Upper lobe of right lung (tissue), 1 donor: Measurements from ENCODE around the gene ATIC. TPM values are rescaled to one million over a fixed set of nuclear protein-coding genes. Genes with fewer than 3 reads are reported as not detected.

ENCODE experiments used
- ATAC-seq: fragments of 200-7000 bp; cut with Tn5 transposase; one replicate; pipeline ENCODE4 v1.9.1; 2020; ENCODE audit warnings: mild to moderate bottlenecking, moderate library complexity
- DNase-seq: peaks from one replicate; pipeline ENCODE4 v3.0.0-alpha.2; 2020
- H3K27ac ChIP-seq: fragments of 200-600 bp; one replicate; pipeline ENCODE4 v1.8.0; 2022
- H3K27me3 ChIP-seq: fragments of 200-600 bp; one replicate; pipeline ENCODE4 v1.8.0; 2022; ENCODE audit warnings: mild to moderate bottlenecking
- H3K36me3 ChIP-seq: fragments of 200-600 bp; one replicate; pipeline ENCODE4 v1.8.0; 2022
- H3K4me1 ChIP-seq: fragments of 200-600 bp; one replicate; pipeline ENCODE4 v1.8.0; 2022
- H3K4me3 ChIP-seq: fragments of 200-600 bp; one replicate; pipeline ENCODE4 v1.8.0; 2022; ENCODE audit warnings: mild to moderate bottlenecking
- H3K9me3 ChIP-seq: fragments of 200-600 bp; one replicate; pipeline ENCODE4 v1.8.0; 2022
- intact Hi-C: fragments of 100-400 bp; cut with DNase I; formaldehyde crosslinking; loops from one replicate; pipeline ENCODE4 v1.11.0; 2022
- total RNA-seq: library from RNA; stranded (reverse); fragmentation: NEBNext Ultra II Directional; extraction: Animal tissue kit (Norgen Biotek cat#: 25700); gene quantifications from one replicate; pipeline ENCODE4 v1.2.1, GENCODE V29; 2021
- TF ChIP-seq, protein P1 (sequence below): fragments of 200-600 bp; IDR thresholded peaks from one replicate; pipeline ENCODE4 v1.8.0; 2022; ENCODE audit warnings: antibody characterized with exemption
- donor health status: DM: no; HTN: yes; CAD: no; lungs with severe emphysema.

ATIC gene
- total RNA-seq, 1 donor from 2014 or later = 71.0 TPM

DNA sequence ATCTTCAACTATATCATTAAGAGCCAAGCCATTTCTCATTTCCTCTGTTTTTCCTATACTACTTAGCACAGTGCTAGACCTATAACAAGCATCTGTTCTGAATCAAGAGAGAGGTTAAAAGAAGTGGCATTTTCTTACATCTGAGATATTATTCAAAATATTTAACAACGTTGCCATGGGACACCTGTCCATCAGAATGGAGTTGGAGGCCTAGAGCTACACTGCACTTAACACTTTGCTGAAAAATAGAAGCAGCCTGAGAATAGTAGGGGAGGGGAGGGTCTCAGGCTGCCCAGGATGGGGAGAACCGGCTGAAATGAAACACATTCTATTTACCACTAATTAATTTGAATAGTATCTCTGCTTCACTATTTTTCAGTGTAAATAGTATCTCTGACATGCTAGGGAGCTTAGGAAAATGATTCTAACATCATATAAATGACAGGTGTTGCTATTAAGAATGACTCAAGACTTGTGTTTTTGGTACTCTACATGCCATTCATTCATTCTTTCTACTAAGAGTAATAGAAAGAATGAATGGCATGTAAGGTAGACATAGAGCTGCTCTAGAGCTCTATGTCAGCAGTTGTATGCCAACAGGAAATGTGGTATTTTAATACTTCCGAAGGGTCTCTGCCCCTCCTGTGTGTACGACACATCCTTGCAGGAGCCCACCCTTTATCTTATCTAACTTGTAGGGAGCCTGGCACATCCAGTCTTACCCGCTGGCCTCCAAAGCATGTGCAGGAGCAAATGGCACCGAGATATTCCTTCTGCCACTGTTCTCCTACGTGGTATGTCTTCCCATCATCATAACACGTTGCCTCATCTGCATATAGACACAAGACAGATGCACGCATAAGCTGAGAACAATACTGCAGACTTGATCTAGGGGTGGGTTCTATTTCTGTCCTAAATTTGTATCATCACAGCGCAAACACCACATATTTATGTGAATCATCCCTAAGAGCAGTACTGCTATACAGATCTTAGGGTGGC, 52.6 kb downstream of the ATIC start:
- TF ChIP-seq, protein P1, sequence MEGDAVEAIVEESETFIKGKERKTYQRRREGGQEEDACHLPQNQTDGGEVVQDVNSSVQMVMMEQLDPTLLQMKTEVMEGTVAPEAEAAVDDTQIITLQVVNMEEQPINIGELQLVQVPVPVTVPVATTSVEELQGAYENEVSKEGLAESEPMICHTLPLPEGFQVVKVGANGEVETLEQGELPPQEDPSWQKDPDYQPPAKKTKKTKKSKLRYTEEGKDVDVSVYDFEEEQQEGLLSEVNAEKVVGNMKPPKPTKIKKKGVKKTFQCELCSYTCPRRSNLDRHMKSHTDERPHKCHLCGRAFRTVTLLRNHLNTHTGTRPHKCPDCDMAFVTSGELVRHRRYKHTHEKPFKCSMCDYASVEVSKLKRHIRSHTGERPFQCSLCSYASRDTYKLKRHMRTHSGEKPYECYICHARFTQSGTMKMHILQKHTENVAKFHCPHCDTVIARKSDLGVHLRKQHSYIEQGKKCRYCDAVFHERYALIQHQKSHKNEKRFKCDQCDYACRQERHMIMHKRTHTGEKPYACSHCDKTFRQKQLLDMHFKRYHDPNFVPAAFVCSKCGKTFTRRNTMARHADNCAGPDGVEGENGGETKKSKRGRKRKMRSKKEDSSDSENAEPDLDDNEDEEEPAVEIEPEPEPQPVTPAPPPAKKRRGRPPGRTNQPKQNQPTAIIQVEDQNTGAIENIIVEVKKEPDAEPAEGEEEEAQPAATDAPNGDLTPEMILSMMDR = no peak
- intact Hi-C loops = no loop called here
- H3K4me1 ChIP-seq = no peaks in the 10 kb centered on the region
- no peak overlapping the region for H3K4me3 ChIP-seq
- no peaks in the 10 kb centered on the region for H3K9me3 ChIP-seq
- ATAC-seq (no peak), DNase-seq (no peak)
- peaks cover 84% of the 10 kb centered on the region for H3K36me3 ChIP-seq
- no peaks in the 10 kb centered on the region for H3K27me3 ChIP-seq
- no peak overlapping the region for H3K27ac ChIP-seq

DNA sequence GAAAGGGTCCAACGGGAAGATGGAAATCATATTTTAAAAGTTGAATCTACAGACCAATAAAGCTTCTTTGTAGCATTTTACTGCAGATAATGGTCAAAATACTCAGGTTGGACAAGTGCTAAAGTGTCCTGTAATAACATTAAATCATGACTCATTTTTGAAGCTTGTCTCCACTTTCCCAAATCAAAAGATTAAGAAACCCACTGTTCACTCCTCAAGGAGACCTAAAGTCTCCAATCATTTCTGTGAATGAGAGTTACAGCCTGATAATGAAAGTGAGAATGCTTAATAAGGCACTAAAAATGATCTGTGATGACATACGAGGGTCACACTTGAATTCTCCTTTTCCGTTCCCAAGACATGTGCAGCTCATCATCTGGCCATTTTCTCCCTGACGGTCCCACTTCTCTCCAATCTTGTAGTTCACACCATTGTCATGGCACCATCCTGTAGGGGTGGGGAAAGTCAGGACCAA, 53.4 kb downstream of the ATIC start:
- ATAC-seq (no peak), DNase-seq (no peak)
- TF ChIP-seq, protein P1 = no peak
- Histone ChIP-seq H3K27me3 (no peaks in the 10 kb centered on the region), H3K27ac (no peak overlapping the region), H3K4me1 (no peaks in the 10 kb centered on the region), H3K4me3 (no peak overlapping the region), H3K9me3 (no peaks in the 10 kb centered on the region), H3K36me3 (peaks cover 84% of the 10 kb centered on the region)
- intact Hi-C loops = no loop called here

- intact Hi-C loops = no loop called here
- H3K27ac ChIP-seq = no peak overlapping the region
- TF ChIP-seq, protein P1 = no peak
- H3K27me3 ChIP-seq = no peaks in the 10 kb centered on the region
- H3K4me3 ChIP-seq = no peak overlapping the region
- H3K4me1 ChIP-seq = no peaks in the 10 kb centered on the region
- DNase-seq (no peak), ATAC-seq (no peak)
- H3K36me3 ChIP-seq = peaks cover 76% of the 10 kb centered on the region
- no peaks in the 10 kb centered on the region for H3K9me3 ChIP-seq
Measured at GRCh38 chr2:215366440-215367032, 54.7 kb downstream of the ATIC start.

DNA sequence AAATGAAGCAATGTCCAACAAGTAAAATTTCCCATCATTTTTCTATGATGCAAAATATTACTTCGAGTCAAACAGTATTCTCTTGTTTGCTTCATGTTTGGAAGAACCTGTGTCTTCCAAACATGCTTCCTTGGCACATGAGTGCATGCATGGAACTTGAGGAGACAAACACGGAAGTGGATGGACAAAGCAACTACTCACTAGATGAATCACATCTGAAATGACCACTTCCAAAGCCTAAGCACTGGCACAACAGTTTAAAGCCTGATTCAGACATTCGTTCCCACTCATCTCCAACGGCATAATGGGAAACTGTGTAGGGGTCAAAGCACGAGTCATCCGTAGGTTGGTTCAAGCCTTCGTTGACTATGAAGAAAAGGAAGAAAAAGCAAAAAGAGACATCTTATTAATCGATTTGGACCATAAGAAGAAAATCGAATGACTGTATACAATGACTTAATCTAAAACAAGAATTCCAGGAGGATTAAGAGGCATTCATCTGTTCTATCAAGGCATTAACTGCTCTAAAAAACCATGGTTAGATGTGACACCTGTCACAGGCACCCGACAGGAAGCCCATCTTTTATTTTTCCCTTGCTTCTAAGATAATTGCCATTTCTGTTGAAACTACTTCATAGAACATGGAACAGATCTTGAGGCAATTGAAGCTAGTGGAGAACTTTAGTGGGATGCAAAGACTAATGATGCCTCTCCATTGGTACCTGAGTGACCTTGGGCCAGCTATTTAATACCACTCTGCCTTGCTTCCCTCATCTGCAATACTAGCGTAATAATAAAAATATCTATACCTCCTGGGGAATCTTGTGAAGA, 56.0 kb downstream of the ATIC start:
- peaks cover 73% of the 10 kb centered on the region for H3K36me3 ChIP-seq
- intact Hi-C loops = no loop called here
- ATAC-seq = no peak

DNA sequence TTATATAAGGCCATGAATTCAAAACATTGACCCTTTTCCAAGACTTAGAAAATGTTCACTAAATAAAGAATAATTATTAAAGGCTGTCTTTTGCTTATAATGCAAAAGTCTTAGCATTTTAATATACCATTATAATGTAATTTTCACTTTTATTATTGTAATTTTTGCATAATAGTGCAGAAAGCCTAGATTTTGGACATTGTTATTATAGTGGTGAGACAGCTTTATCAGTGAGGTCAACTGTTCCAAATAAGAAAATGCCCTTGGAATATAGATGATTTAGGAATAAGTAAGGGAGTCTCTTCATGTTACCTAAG, 56.6 kb downstream of the ATIC start:
- Histone ChIP-seq H3K4me1 (no peaks in the 10 kb centered on the region), H3K36me3 (peaks cover 73% of the 10 kb centered on the region), H3K9me3 (no peaks in the 10 kb centered on the region), H3K4me3 (no peak overlapping the region), H3K27ac (no peak overlapping the region), H3K27me3 (no peaks in the 10 kb centered on the region)
- ATAC-seq = no peak
- DNase-seq = no peak
- TF ChIP-seq, protein P1 = no peak
- intact Hi-C loops = no loop called here

More for the DNA sequence above, 56.0 kb downstream of the ATIC start:
- TF ChIP-seq, protein P1 = no peak
- Histone ChIP-seq H3K27ac (no peak overlapping the region), H3K27me3 (no peaks in the 10 kb centered on the region), H3K4me3 (no peak overlapping the region), H3K9me3 (no peaks in the 10 kb centered on the region), H3K4me1 (no peaks in the 10 kb centered on the region)
- no peak for DNase-seq
